ENCODE results near the gene EN2. TPM values are rescaled to one million over a fixed set of nuclear protein-coding genes. Genes with fewer than 3 reads are reported as not detected.

The EN2 gene
- total and polyA plus RNA-seq, 12 donors = 0.07 to 0.42 (median 0.13) TPM; not detected in 3

- Histone ChIP-seq H3K4me1 (replicated peaks in 1 of 2) (peaks cover 17 to 18% of the 10 kb centered on the region in 2 donors), H3K4me3 (no peak overlapping the region), H3K27me3 (peaks cover 92% of the 10 kb centered on the region), H3K36me3 (replicated peaks in 1 of 2) (no peaks in the 10 kb centered on the region), H3K27ac (no peak overlapping the region), H3K9me3 (replicated peaks in 1 of 3) (no peaks in the 10 kb centered on the region)
- TF ChIP-seq POLR2A (IDR thresholded peaks at IDR 0.05) (no peak), CTCF (IDR thresholded peaks at IDR 0.05) (no peak)
- 5 to 8% (median 6%) methylated on average over 10 to 57 of the region's 57 CpGs for WGBS, 4 donors
- no peak for DNase-seq
- intact Hi-C loops (cut with DNase I) = no loop called here
These were observed 4.4 kb upstream of the EN2 start for GRCh38 chr7:155453296-155454182.

- no peak overlapping the region for H3K4me3 ChIP-seq
These were observed 3.5 kb upstream of the EN2 start for GRCh38 chr7:155454183-155455112.

GRCh38 chr7:155455132-155455693, 2.7 kb upstream of the EN2 start:
- Histone ChIP-seq H3K36me3 (replicated peaks in 1 of 2) (no peaks in the 10 kb centered on the region), H3K4me3 (no peak overlapping the region), H3K27ac (no peak overlapping the region), H3K4me1 (replicated peaks in 1 of 2) (peaks cover 21 to 22% of the 10 kb centered on the region in 2 donors), H3K9me3 (replicated peaks in 1 of 3) (no peaks in the 10 kb centered on the region), H3K27me3 (peaks cover 92% of the 10 kb centered on the region)
- intact Hi-C loops (cut with DNase I) = no loop called here
- no peak for TF ChIP-seq CTCF (IDR thresholded peaks at IDR 0.05)
- TF ChIP-seq POLR2A (IDR thresholded peaks at IDR 0.05) = no peak
- 2 to 6% (median 5%) methylated on average over 14 to 15 of the region's 15 CpGs for WGBS, 4 donors
- DNase-seq = no peak

More at GRCh38 chr7:155454183-155455112, 3.5 kb upstream of the EN2 start:
- H3K36me3 ChIP-seq (replicated peaks in 1 of 2) = no peaks in the 10 kb centered on the region
- H3K27me3 ChIP-seq = peaks cover 92% of the 10 kb centered on the region
- no peak for DNase-seq
- intact Hi-C loops (cut with DNase I) = no loop called here
- H3K9me3 ChIP-seq (replicated peaks in 1 of 3) = no peaks in the 10 kb centered on the region
- H3K27ac ChIP-seq = no peak overlapping the region
- peaks cover 21 to 22% of the 10 kb centered on the region in 2 donors for H3K4me1 ChIP-seq (replicated peaks in 1 of 2)
- WGBS, 4 donors = 3 to 9% (median 4%) methylated on average over 30 to 82 of the region's 82 CpGs
- TF ChIP-seq POLR2A (IDR thresholded peaks at IDR 0.05) (no peak), CTCF (IDR thresholded peaks at IDR 0.05) (no peak)

All from adrenal gland (tissue), 12 donors.